K562 (cell line): ENCODE measurements around the gene LMNB1. TPM values are rescaled to one million over a fixed set of nuclear protein-coding genes. Genes with fewer than 3 reads are reported as not detected.

Experiments used
- CCNT2 ChIP-seq: IDR thresholded peaks from 2 replicates; pipeline ENCODE4 v1.6.1; 2011; ENCODE audit warnings: borderline replicate concordance, low read depth, mild to moderate bottlenecking, moderate library complexity, mixed read lengths, low read length; ENCODE audit not compliant: insufficient read length; ENCODE audit errors: extremely low read depth
- CHAMP1 ChIP-seq: fragments of 450-650 bp; IDR thresholded peaks from 2 replicates; pipeline ENCODE4 v1.6.1; 2016; ENCODE audit warnings: mild to moderate bottlenecking
- E2F3 ChIP-seq: fragments of 250-450 bp; sonication (Bioruptor Pico); IDR thresholded peaks from 2 replicates; pipeline ENCODE4 v1.4.0; 2020; ENCODE audit warnings: mild to moderate bottlenecking
- HBP1 ChIP-seq: fragments of 450-650 bp; formaldehyde crosslinking; IDR thresholded peaks from 2 replicates; pipeline ENCODE4 v1.4.0; 2022; ENCODE audit warnings: missing genetic modification characterization
- JUND ChIP-seq, 2 experiments: IDR thresholded peaks; 2 replicates in 1 of 2; 3 replicates in 1 of 2; pipeline ENCODE4 v1.6.1; 2011; ENCODE audit warnings: borderline replicate concordance in 2 of 2, low read depth in 2 of 2, low read length in 2 of 2, improper control_type of control experiment in 1 of 2, missing biosample characterization in 1 of 2, missing genetic modification characterization in 1 of 2, missing genetic modification reagents in 1 of 2
- MIER1 ChIP-seq: fragments of 450-650 bp; IDR thresholded peaks from 2 replicates; pipeline ENCODE4 v1.6.1; 2016; ENCODE audit warnings: antibody characterized with exemption, mild to moderate bottlenecking, low read depth
- MTA1 ChIP-seq: fragments of 450-650 bp; IDR thresholded peaks from 2 replicates; pipeline ENCODE4 v1.6.1; 2017; ENCODE audit warnings: borderline replicate concordance
- NFRKB ChIP-seq: fragments of 450-650 bp; IDR thresholded peaks from 2 replicates; pipeline ENCODE4 v1.6.1; 2016; ENCODE audit warnings: low read depth
- NFYB ChIP-seq: IDR thresholded peaks from 2 replicates; pipeline ENCODE4 v1.6.1; 2011; ENCODE audit warnings: mild to moderate bottlenecking, moderate library complexity; ENCODE audit not compliant: insufficient read length; ENCODE audit errors: extremely low read depth
- NR2C1 ChIP-seq, 2 experiments: fragments of 450-650 bp; IDR thresholded peaks; 2 replicates each; pipeline ENCODE4 v1.6.1; 2017; ENCODE audit warnings: mild to moderate bottlenecking in 2 of 2, antibody characterized with exemption in 1 of 2, inconsistent platforms in 1 of 2, missing compliant biosample characterization in 1 of 2, missing genetic modification characterization in 1 of 2
- NR2F6 ChIP-seq: fragments of 450-650 bp; formaldehyde crosslinking; IDR thresholded peaks from 2 replicates; pipeline ENCODE4 v1.4.0; 2020; ENCODE audit warnings: mild to moderate bottlenecking
- PRPF4 ChIP-seq: fragments of 200-400 bp; formaldehyde crosslinking; IDR thresholded peaks from one replicate; pipeline ENCODE4 v1.6.1; 2017; ENCODE audit warnings: low read length, low read depth, mild to moderate bottlenecking; ENCODE audit not compliant: insufficient read depth, poor library complexity, severe bottlenecking
- SMAD2 ChIP-seq: fragments of 150-350 bp; IDR thresholded peaks from 2 replicates; pipeline ENCODE4 v1.6.1; 2014; ENCODE audit warnings: low read depth, mild to moderate bottlenecking, low read length
- TFAP4 ChIP-seq: sonication (generic); formaldehyde crosslinking; IDR thresholded peaks from 2 replicates; pipeline ENCODE4 v1.8.0; 2022; ENCODE audit warnings: missing genetic modification reagents, mild to moderate bottlenecking, moderate library complexity, borderline replicate concordance
- TRIM25 ChIP-seq: fragments of 450-650 bp; IDR thresholded peaks from 2 replicates; pipeline ENCODE4 v1.7.0; 2016; ENCODE audit warnings: borderline replicate concordance
- WHSC1 ChIP-seq: IDR thresholded peaks from one replicate; pipeline ENCODE4 v1.6.1; 2012; ENCODE audit warnings: low read length, control low read depth, inconsistent platforms
- ZFX ChIP-seq: sonication (generic); formaldehyde crosslinking; IDR thresholded peaks from 2 replicates; pipeline ENCODE4 v1.8.0; 2022; ENCODE audit warnings: mild to moderate bottlenecking, missing genetic modification reagents, moderate library complexity
- ZNF263 ChIP-seq: sonication (generic); formaldehyde crosslinking; IDR thresholded peaks from 2 replicates; pipeline ENCODE4 v1.8.0; 2022; ENCODE audit warnings: mild to moderate bottlenecking, missing genetic modification reagents, borderline replicate concordance
- polyA plus RNA-seq, 8 experiments: library from polyadenylated mRNA; depleted of rRNA in 4 of 8; stranded (reverse) in 5 of 8; unstranded in 3 of 8; fragments of >200 nt; fragmentation: Nextera tagmentation in 2 of 8; fragmentation: Illumina TruSeq in 1 of 8; extraction: Ambion mirVana in 2 of 8; extraction: Trizol in 1 of 8; gene quantifications; 2 replicates each; pipeline versions ENCODE4 v1.2.1 to v1.2.3, GENCODE V29; 2011 to 2014; ENCODE audit warnings: inconsistent platforms in 1 of 8, missing spikeins in 1 of 8
- total RNA-seq, 7 experiments: library from RNA; depleted of rRNA in 6 of 7; stranded (reverse); fragments of >200 nt in 6 of 7; fragmentation: Illumina TruSeq in 2 of 7; extraction: Trizol in 2 of 7; gene quantifications; 2 replicates each; pipeline versions ENCODE4 v1.2.1 to v1.2.3, GENCODE V29; 2011 to 2021; ENCODE audit warnings: low replicate concordance in 1 of 7

Gene LMNB1
- total and polyA plus RNA-seq, 9 of the 15 experiments (the other 6 are each of a cell fraction or from before 2014, with no cell fraction given) = 2.8 to 190 (median 131) TPM

GRCh38 chr5:126777975-126778674 is 1.2 kb downstream of the LMNB1 start (continued):
- TF ChIP-seq CHAMP1 (no peak), ZFX (CRISPR knock-in tag) (peak; percentile 67), TRIM25 (no peak), MTA1 (no peak), TFAP4 (CRISPR knock-in tag) (no peak; the same call in 1 of the 2 replicates), NR2C1 (IDR thresholded peaks at IDR 0.05) (no peak), NR2C1 (tag; IDR thresholded peaks at IDR 0.05) (no peak), NFYB (no peak), ZNF263 (CRISPR knock-in tag) (peak; percentile 57; the same call in 1 of the 2 replicates), E2F3 (peak; percentile 85), HBP1 (CRISPR knock-in tag) (peak; percentile 82), SMAD2 (no peak), NR2F6 (CRISPR knock-in tag) (no peak), WHSC1 (no peak), CCNT2 (peak; percentile 59), PRPF4 (no peak), NFRKB (peak; percentile 46; the same call in 1 of the 2 replicates), JUND (IDR thresholded peaks at IDR 0.05; ENCODE audit: borderline replicate concordance, low read depth, low read length) (peak; percentile 17), JUND (tag; IDR thresholded peaks at IDR 0.05; ENCODE audit: borderline replicate concordance, low read depth, low read length) (no peak; the same call in 2 of the 3 replicates), MIER1 (no peak)
